ENCODE measurements around the gene MRPL53. TPM values are rescaled to one million over a fixed set of nuclear protein-coding genes. Genes with fewer than 3 reads are reported as not detected.

Gene MRPL53
- total RNA-seq, 1 experiment from 2014 or later, result 86.9 TPM

GRCh38 chr2:74458938-74459363 lies 13.5 kb downstream of the MRPL53 start:
- peak overlapping the region; percentile 24; the same call in 1 of the 2 replicates for H3K27ac ChIP-seq (ENCODE audit: low read length)
- peak overlapping the region; percentile 100 for H3K4me2 ChIP-seq (ENCODE audit: low read length)
- no peaks in the 10 kb centered on the region for H3F3A ChIP-seq (ENCODE audit: low read length, unreplicated experiment)
- H3K4me3 ChIP-seq (ENCODE audit: low read length), result peak overlapping the region; percentile 100
- no peaks in the 10 kb centered on the region for H3K9me3 ChIP-seq (ENCODE audit: low read length)
- no peak for DNase-seq
- CTCF ChIA-PET, result no interaction called here
- H3K27me3 ChIP-seq (ENCODE audit: low read length), result no peaks in the 10 kb centered on the region
- H3K79me2 ChIP-seq (ENCODE audit: low read length), result peaks cover 40% of the 10 kb centered on the region
- H2AFZ ChIP-seq (ENCODE audit: low read length), result 0 out of 2 replicates have a peak overlapping the region, but pooled peaks have one; percentile 53
- H4K20me1 ChIP-seq (ENCODE audit: low read length), result no peaks in the 10 kb centered on the region
- POLR2A ChIA-PET (ENCODE audit: unreplicated experiment), result interaction anchor here (1.1 kb wide), 1 partner anchor 19 kb away, joined by 4 read pairs; no protein-coding TSS in a partner anchor
- H3K36me3 ChIP-seq (ENCODE audit: low read depth, low read length), result peaks cover 5% of the 10 kb centered on the region; the same call in 1 of the 2 replicates
- no peaks in the 10 kb centered on the region for H3K9me2 ChIP-seq (replicated peaks; ENCODE audit: low read length)
- ATAC-seq, result no peak
- BruUV-seq (replicated peaks), result no TSS peak
- peak overlapping the region; percentile 84 for H3K9ac ChIP-seq (ENCODE audit: low read length)
- no peak for TF ChIP-seq EZH2phosphoT487 (IDR thresholded peaks at IDR 0.05; ENCODE audit: borderline replicate concordance, low read length)
- no peak for TF ChIP-seq EZH2 (IDR thresholded peaks at IDR 0.05; ENCODE audit: low read length, unreplicated experiment)
- H3K4me1 ChIP-seq (ENCODE audit: insufficient read depth, low read length), result peaks cover 27% of the 10 kb centered on the region
- intact Hi-C loops (cut with micrococcal nuclease), result loop anchor here (1.0 to 5.0 kb wide), 3 partner anchors 24 to 262 kb away; partner anchors contain the start of genes AUP1, HTRA2, MTHFD2 and TTC31

GRCh38 chr2:74458132-74458937 lies 14.1 kb downstream of the MRPL53 start, which contains the start of gene WBP1:
Gene WBP1, plus strand, starts transcription at chr2:74458438. Its CDS starts 165 bp downstream, at chr2:74458603.
- Histone ChIP-seq H3K9me2 (replicated peaks; ENCODE audit: low read length) (no peaks in the 10 kb centered on the region), H3K36me3 (ENCODE audit: low read depth, low read length) (peaks cover 5% of the 10 kb centered on the region; the same call in 1 of the 2 replicates), H3K27ac (ENCODE audit: low read length) (peak within 1 kb of the TSS; percentile 93), H3K9me3 (ENCODE audit: low read length) (no peaks in the 10 kb centered on the region), H3F3A (ENCODE audit: low read length, unreplicated experiment) (no peaks in the 10 kb centered on the region), H3K4me2 (ENCODE audit: low read length) (peak within 1 kb of the TSS; percentile 100), H4K20me1 (ENCODE audit: low read length) (no peaks in the 10 kb centered on the region), H3K4me3 (ENCODE audit: low read length) (peak within 1 kb of the TSS; percentile 100), H3K27me3 (ENCODE audit: low read length) (no peaks in the 10 kb centered on the region), H3K79me2 (ENCODE audit: low read length) (peaks cover 35% of the 10 kb centered on the region), H2AFZ (ENCODE audit: low read length) (peak within 1 kb of the TSS; percentile 88), H3K4me1 (ENCODE audit: insufficient read depth, low read length) (peaks cover 27% of the 10 kb centered on the region), H3K9ac (ENCODE audit: low read length) (peak within 1 kb of the TSS; percentile 92)
- ChIA-PET CTCF (no interaction called here), POLR2A (ENCODE audit: unreplicated experiment) (interaction anchor here (1.0 to 1.1 kb wide), 2 partner anchors 9 to 18 kb away, joined by 4 to 9 read pairs; no protein-coding TSS in a partner anchor)
- TSS peak; percentile 41 for BruUV-seq (replicated peaks)
- TF ChIP-seq EZH2phosphoT487 (IDR thresholded peaks at IDR 0.05; ENCODE audit: borderline replicate concordance, low read length), result no peak
- TF ChIP-seq CTCF (conservative IDR thresholded peaks at IDR 0.05; ENCODE audit: low read depth, low read length), result no peak
- TF ChIP-seq EZH2 (IDR thresholded peaks at IDR 0.05; ENCODE audit: low read length, unreplicated experiment), result no peak
- ATAC-seq, result peak; percentile 80
- intact Hi-C loops (cut with micrococcal nuclease), result loop anchor here (1.0 to 5.0 kb wide), 3 partner anchors 25 to 261 kb away; partner anchors contain the start of genes AUP1, HTRA2, MTHFD2 and TTC31
- DNase-seq, result peak; percentile 99

- Histone ChIP-seq H3K36me3 (ENCODE audit: low read depth, low read length) (peaks cover 5% of the 10 kb centered on the region; the same call in 1 of the 2 replicates), H3K4me1 (ENCODE audit: insufficient read depth, low read length) (peaks cover 27% of the 10 kb centered on the region), H3K27me3 (ENCODE audit: low read length) (no peaks in the 10 kb centered on the region), H3K9me3 (ENCODE audit: low read length) (no peaks in the 10 kb centered on the region), H3K9ac (ENCODE audit: low read length) (peak overlapping the region; percentile 92), H3K4me3 (ENCODE audit: low read length) (peak overlapping the region; percentile 93), H3K27ac (ENCODE audit: low read length) (peak overlapping the region; percentile 93), H3K79me2 (ENCODE audit: low read length) (peaks cover 32% of the 10 kb centered on the region), H3F3A (ENCODE audit: low read length, unreplicated experiment) (no peaks in the 10 kb centered on the region), H4K20me1 (ENCODE audit: low read length) (no peaks in the 10 kb centered on the region), H2AFZ (ENCODE audit: low read length) (peak overlapping the region; percentile 88), H3K9me2 (replicated peaks; ENCODE audit: low read length) (no peaks in the 10 kb centered on the region), H3K4me2 (ENCODE audit: low read length) (peak overlapping the region; percentile 99)
- BruUV-seq (replicated peaks), result TSS peak; percentile 3
- ATAC-seq, result peak; percentile 53
- CTCF ChIA-PET, result no interaction called here
- DNase-seq, result peak; percentile 72
- intact Hi-C loops (cut with micrococcal nuclease), result loop anchor here (1.0 to 5.0 kb wide), 3 partner anchors 26 to 260 kb away; partner anchors contain the start of genes AUP1, HTRA2, MTHFD2 and TTC31
- TF ChIP-seq EZH2phosphoT487 (IDR thresholded peaks at IDR 0.05; ENCODE audit: borderline replicate concordance, low read length) (no peak), EZH2 (IDR thresholded peaks at IDR 0.05; ENCODE audit: low read length, unreplicated experiment) (no peak), CTCF (conservative IDR thresholded peaks at IDR 0.05; ENCODE audit: low read depth, low read length) (no peak)
- POLR2A ChIA-PET (ENCODE audit: unreplicated experiment), result interaction anchor here (1.0 kb wide), 1 partner anchor 10 kb away, joined by 9 read pairs; no protein-coding TSS in a partner anchor
These were observed 14.8 kb downstream of the MRPL53 start for GRCh38 chr2:74457549-74458131.

Measured in PC-3 (cell line).